Kidney epithelial cell (primary cell): ENCODE data around the gene PHF13. TPM values are rescaled to one million over a fixed set of nuclear protein-coding genes. Genes with fewer than 3 reads are reported as not detected.

Source experiments
- DNase-seq: peaks from one replicate; pipeline ENCODE4 v3.0.0-alpha.2; 2010; ENCODE audit warnings: low read depth
- H3K27me3 ChIP-seq: 2 replicates; pipeline ENCODE4 v1.6.0; 2011; ENCODE audit warnings: low read length; ENCODE audit not compliant: control insufficient read depth, insufficient read depth
- H3K36me3 ChIP-seq: 2 replicates; pipeline ENCODE4 v1.5.1; 2011; ENCODE audit warnings: low read length; ENCODE audit not compliant: control insufficient read depth, insufficient read depth
- H3K4me3 ChIP-seq: 2 replicates; pipeline ENCODE4 v1.5.1; 2011; ENCODE audit warnings: low read depth, mild to moderate bottlenecking, control low read depth, low read length
- total RNA-seq: library from RNA; depleted of rRNA; stranded (reverse); fragments of >200 nt; gene quantifications from 2 replicates; pipeline ENCODE4 v1.2.3, GENCODE V29; 2015
- TF ChIP-seq, protein P1 (sequence below): IDR thresholded peaks from 2 replicates; pipeline ENCODE4 v1.5.1; 2011; ENCODE audit warnings: mild to moderate bottlenecking, moderate library complexity, low read length, control low read depth, inconsistent platforms; ENCODE audit not compliant: insufficient read depth, poor library complexity, severe bottlenecking

PHF13 gene
- total RNA-seq, 1 donor from 2014 or later: 8.8 TPM

DNA sequence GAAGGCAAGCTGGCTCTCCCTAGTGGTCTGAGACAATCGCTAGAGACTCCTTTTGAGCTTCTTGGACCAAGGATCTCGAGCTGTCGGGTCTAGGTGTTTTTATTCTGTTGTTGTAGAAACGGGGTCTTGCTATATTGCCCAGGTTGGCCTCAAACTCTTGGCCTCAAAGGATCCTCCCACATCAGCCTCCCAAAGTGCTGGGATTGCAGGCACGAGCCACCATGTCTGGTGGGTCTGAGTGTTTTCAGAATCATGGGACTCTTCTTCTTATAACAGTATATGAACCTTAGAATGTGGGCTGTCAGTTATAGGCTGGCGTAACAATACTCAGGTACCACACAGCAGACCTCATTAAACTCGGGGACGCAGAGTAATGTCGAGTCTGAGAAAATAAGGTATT lies 55.0 kb downstream of the PHF13 start:
- TF ChIP-seq, protein P1, sequence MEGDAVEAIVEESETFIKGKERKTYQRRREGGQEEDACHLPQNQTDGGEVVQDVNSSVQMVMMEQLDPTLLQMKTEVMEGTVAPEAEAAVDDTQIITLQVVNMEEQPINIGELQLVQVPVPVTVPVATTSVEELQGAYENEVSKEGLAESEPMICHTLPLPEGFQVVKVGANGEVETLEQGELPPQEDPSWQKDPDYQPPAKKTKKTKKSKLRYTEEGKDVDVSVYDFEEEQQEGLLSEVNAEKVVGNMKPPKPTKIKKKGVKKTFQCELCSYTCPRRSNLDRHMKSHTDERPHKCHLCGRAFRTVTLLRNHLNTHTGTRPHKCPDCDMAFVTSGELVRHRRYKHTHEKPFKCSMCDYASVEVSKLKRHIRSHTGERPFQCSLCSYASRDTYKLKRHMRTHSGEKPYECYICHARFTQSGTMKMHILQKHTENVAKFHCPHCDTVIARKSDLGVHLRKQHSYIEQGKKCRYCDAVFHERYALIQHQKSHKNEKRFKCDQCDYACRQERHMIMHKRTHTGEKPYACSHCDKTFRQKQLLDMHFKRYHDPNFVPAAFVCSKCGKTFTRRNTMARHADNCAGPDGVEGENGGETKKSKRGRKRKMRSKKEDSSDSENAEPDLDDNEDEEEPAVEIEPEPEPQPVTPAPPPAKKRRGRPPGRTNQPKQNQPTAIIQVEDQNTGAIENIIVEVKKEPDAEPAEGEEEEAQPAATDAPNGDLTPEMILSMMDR: no peak
- H3K27me3 ChIP-seq: no peaks in the 10 kb centered on the region
- no peak for DNase-seq
- no peak overlapping the region for H3K4me3 ChIP-seq
- H3K36me3 ChIP-seq: no peaks in the 10 kb centered on the region

DNA sequence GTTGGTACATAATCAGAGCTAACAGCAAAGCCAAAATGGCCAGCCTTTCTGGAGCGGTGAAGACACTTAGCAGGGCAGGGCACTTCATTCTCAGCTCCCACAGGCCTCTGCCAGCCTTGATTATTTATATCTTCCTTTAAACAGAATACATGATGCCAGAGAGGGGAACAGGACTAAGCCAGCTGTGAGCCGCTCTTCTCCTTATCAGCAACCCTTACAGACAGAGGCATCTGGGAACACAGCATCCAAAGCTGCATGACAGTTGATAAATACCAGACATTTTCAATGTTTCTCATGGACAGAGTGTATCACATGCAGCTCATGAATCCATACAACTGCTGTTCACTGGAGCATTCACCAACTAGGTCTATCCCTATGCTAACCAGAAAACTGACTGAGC lies 59.0 kb downstream of the PHF13 start:
- H3K4me3 ChIP-seq: no peak overlapping the region
- DNase-seq: no peak
- no peaks in the 10 kb centered on the region for H3K36me3 ChIP-seq
- TF ChIP-seq, protein P1: no peak
- H3K27me3 ChIP-seq: no peaks in the 10 kb centered on the region

Other genes with a start within 250 kb of the PHF13 start
- 75.6 and 79.8 TPM in 2 replicates for gene ACOT7, start 220.0 kb upstream of the PHF13 start, total RNA-seq
- gene HES2, start 193.8 kb upstream of the PHF13 start, total RNA-seq: 15.9 and 27.8 TPM in 2 replicates
- gene ESPN, start 189.0 kb upstream of the PHF13 start, total RNA-seq: 2.7 TPM in 2 replicates
- gene TNFRSF25, start 147.6 kb upstream of the PHF13 start, total RNA-seq: 18.2 and 20.2 TPM in 2 replicates
- gene PLEKHG5, start 122.1 kb upstream of the PHF13 start, total RNA-seq: 24.3 and 26.4 TPM in 2 replicates
- gene NOL9, start 59.2 kb upstream of the PHF13 start, total RNA-seq: 30.3 and 32.5 TPM in 2 replicates
- gene TAS1R1, start 58.4 kb upstream of the PHF13 start, total RNA-seq: not detected in 2 replicates
- 14.2 and 18.9 TPM in 2 replicates for gene ZBTB48, start 33.7 kb upstream of the PHF13 start, total RNA-seq
- gene KLHL21, start 10.9 kb upstream of the PHF13 start, total RNA-seq: 69.5 and 77.4 TPM in 2 replicates
- 19.0 and 29.4 TPM in 2 replicates for gene THAP3, start 11.1 kb downstream of the PHF13 start, total RNA-seq
- gene DNAJC11, start 88.1 kb downstream of the PHF13 start, total RNA-seq: 35.6 and 46.7 TPM in 2 replicates
- 74.6 and 76.5 TPM in 2 replicates for gene CAMTA1, start 171.7 kb downstream of the PHF13 start, total RNA-seq